Mammary epithelial cell (primary cell): ENCODE results near the gene MOV10L1.

ENCODE experiments used
- CTCF ChIP-seq, 2 donors: IDR thresholded peaks in 1 of 2; conservative IDR thresholded peaks in 1 of 2; 2 replicates each; pipeline ENCODE4 v1.5.1; 2011 to 2012; ENCODE audit warnings: inconsistent platforms in 2 of 2, low read length in 2 of 2, mild to moderate bottlenecking in 2 of 2, control low read depth in 1 of 2, low read depth in 1 of 2; ENCODE audit not compliant: insufficient read depth in 1 of 2; ENCODE audit errors: extremely low read depth in 1 of 2
- EZH2 ChIP-seq: IDR thresholded peaks from 2 replicates; pipeline ENCODE4 v1.6.1; 2012; ENCODE audit warnings: low read length, inconsistent platforms, borderline replicate concordance

- TF ChIP-seq CTCF (conservative IDR thresholded peaks at IDR 0.05 in 1 of 2, IDR thresholded peaks at IDR 0.05 in 1 of 2; ENCODE audit: extremely low read depth in 1 of 2, insufficient read depth in 1 of 2, low read depth in 1 of 2, low read length in 2 of 2) (no peak), EZH2 (no peak)
These were observed 108.8 kb downstream of the MOV10L1 start for GRCh38 chr22:50198624-50199017.
